ENCODE results near the gene ZFAND2A.

DNA sequence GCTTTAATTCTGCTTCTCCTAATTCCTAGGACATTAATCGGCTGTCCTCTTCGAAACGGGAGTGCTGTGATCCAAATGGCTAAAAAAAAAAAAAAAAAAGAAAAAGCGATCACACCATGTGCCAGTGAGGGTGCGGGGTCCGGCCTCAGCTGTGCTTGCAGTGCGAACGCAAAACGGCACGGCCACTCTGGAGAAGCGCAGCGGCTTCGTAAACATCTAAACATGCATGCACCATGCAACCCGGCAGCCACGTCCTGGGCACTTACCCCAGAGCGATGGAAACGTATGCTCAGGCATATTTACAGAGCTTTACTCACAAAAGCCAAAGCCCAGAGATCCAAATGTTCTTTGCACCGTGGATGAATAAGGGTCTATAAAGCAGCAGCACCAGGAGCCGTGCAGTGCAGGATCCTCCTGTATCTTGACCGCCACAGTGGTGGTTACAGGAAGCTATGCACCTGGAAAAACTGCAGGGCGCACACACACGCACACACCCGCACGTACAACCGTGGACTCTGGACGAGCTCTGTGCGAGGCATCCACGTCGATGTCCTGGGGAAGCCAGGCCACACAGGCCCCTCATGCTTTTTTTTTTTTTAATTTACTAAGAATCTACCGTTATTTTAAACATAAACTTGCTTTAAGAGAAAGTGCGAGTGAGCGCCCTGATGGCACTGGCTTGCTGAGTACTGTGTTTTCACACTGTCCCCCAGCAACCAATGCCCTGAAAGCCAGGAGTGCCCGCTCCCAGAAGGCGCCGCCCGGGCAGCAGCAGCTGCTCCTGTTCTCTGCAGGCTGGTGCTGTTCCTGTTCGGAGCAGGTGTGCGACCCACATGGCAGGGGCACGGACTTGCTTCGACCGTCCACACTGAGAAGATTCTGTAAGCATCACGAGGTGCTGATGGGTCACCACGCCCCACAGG is 47.1 kb downstream of the ZFAND2A start:
- TF ChIP-seq CTCF (optimal IDR thresholded peaks at IDR 0.05 in 1 of 3, IDR thresholded peaks at IDR 0.05 in 1 of 3, conservative IDR thresholded peaks at IDR 0.05 in 1 of 3; ENCODE audit: extremely low read depth in 1 of 3, insufficient read depth in 2 of 3, low read length in 3 of 3) (no peak), EZH2 (IDR thresholded peaks at IDR 0.05; ENCODE audit: low read length) (no peak)

Measured in keratinocyte (primary cell).